K562 (cell line): Measurements from ENCODE around the gene PTPN7. TPM values are rescaled to one million over a fixed set of nuclear protein-coding genes. Genes with fewer than 3 reads are reported as not detected.

Experiments used
- CHD4 ChIP-seq: fragments of 200-600 bp; sonication (generic); IDR thresholded peaks from 3 replicates; pipeline ENCODE4 v1.6.1; 2012; ENCODE audit warnings: low read depth, mild to moderate bottlenecking, mixed read lengths, low read length, inconsistent platforms; ENCODE audit not compliant: insufficient read depth, insufficient replicate concordance, poor library complexity, severe bottlenecking
- CHD7 ChIP-seq: fragments of 200-600 bp; sonication (generic); IDR thresholded peaks from one replicate; pipeline ENCODE4 v1.6.1; 2012; ENCODE audit warnings: mild to moderate bottlenecking, low read depth, low read length, inconsistent platforms
- FIP1L1 ChIP-seq: fragments of 200-400 bp; formaldehyde crosslinking; IDR thresholded peaks from 2 replicates; pipeline ENCODE4 v1.6.1; 2018; ENCODE audit warnings: mild to moderate bottlenecking, low read depth, low read length; ENCODE audit not compliant: poor library complexity, severe bottlenecking
- NFE2L1 ChIP-seq: fragments of 450-650 bp; IDR thresholded peaks from 2 replicates; pipeline ENCODE4 v1.6.1; 2016; ENCODE audit warnings: missing genetic modification characterization, low read depth, mild to moderate bottlenecking, missing compliant biosample characterization, moderate library complexity, borderline replicate concordance
- NUFIP1 ChIP-seq: fragments of 450-650 bp; IDR thresholded peaks from 2 replicates; pipeline ENCODE4 v1.6.1; 2018; ENCODE audit not compliant: partially characterized antibody
- RBM25 ChIP-seq: fragments of 200-400 bp; formaldehyde crosslinking; IDR thresholded peaks from 2 replicates; pipeline ENCODE4 v1.6.1; 2018; ENCODE audit warnings: low read length, low read depth, moderate library complexity; ENCODE audit not compliant: severe bottlenecking
- THRB ChIP-seq: fragments of 450-650 bp; formaldehyde crosslinking; conservative IDR thresholded peaks from 2 replicates; pipeline ENCODE4 v1.4.0; 2022; ENCODE audit warnings: mild to moderate bottlenecking, missing genetic modification characterization
- XRCC4 ChIP-seq: IDR thresholded peaks from one replicate; pipeline ENCODE4 v1.6.1; 2011; ENCODE audit not compliant: insufficient read depth, insufficient read length; ENCODE audit errors: extremely low read depth
- ZFP30 ChIP-seq: fragments of 250-450 bp; sonication (Bioruptor Pico); IDR thresholded peaks from 2 replicates; pipeline ENCODE4 v1.8.0; 2022; ENCODE audit warnings: moderate library complexity, mild to moderate bottlenecking, inconsistent platforms, borderline replicate concordance
- ZNF121 ChIP-seq: sonication (generic); formaldehyde crosslinking; conservative IDR thresholded peaks from 2 replicates; pipeline ENCODE4 v1.8.0; 2022; ENCODE audit warnings: missing genetic modification reagents
- ZNF263 ChIP-seq: sonication (generic); formaldehyde crosslinking; IDR thresholded peaks from 2 replicates; pipeline ENCODE4 v1.8.0; 2022; ENCODE audit warnings: mild to moderate bottlenecking, missing genetic modification reagents, borderline replicate concordance
- ZNF274 ChIP-seq: IDR thresholded peaks from 2 replicates; pipeline ENCODE4 v1.6.1; 2011; ENCODE audit warnings: low read depth, mild to moderate bottlenecking, low read length, moderate library complexity, borderline replicate concordance
- ZNF561 ChIP-seq: fragments of 450-650 bp; formaldehyde crosslinking; conservative IDR thresholded peaks from 2 replicates; pipeline ENCODE4 v1.4.0; 2020; ENCODE audit warnings: mild to moderate bottlenecking, moderate library complexity
- ZNF668 ChIP-seq: fragments of 250-450 bp; sonication (Bioruptor Pico); IDR thresholded peaks from 2 replicates; pipeline ENCODE4 v1.8.0; 2022; ENCODE audit warnings: mild to moderate bottlenecking, inconsistent platforms
- polyA plus RNA-seq, 8 experiments: library from polyadenylated mRNA; depleted of rRNA in 4 of 8; stranded (reverse) in 5 of 8; unstranded in 3 of 8; fragments of >200 nt; fragmentation: Nextera tagmentation in 2 of 8; fragmentation: Illumina TruSeq in 1 of 8; extraction: Ambion mirVana in 2 of 8; extraction: Trizol in 1 of 8; gene quantifications; 2 replicates each; pipeline versions ENCODE4 v1.2.1 to v1.2.3, GENCODE V29; 2011 to 2014; ENCODE audit warnings: inconsistent platforms in 1 of 8, missing spikeins in 1 of 8
- total RNA-seq, 7 experiments: library from RNA; depleted of rRNA in 6 of 7; stranded (reverse); fragments of >200 nt in 6 of 7; fragmentation: Illumina TruSeq in 2 of 7; extraction: Trizol in 2 of 7; gene quantifications; 2 replicates each; pipeline versions ENCODE4 v1.2.1 to v1.2.3, GENCODE V29; 2011 to 2021; ENCODE audit warnings: low replicate concordance in 1 of 7

Gene PTPN7
- total and polyA plus RNA-seq, 9 of the 15 experiments (the other 6 are each of a cell fraction or from before 2014, with no cell fraction given): 18.7 to 144 (median 120) TPM

- TF ChIP-seq CHD7 (no peak), ZNF121 (CRISPR knock-in tag) (no peak), ZNF668 (CRISPR knock-in tag) (peak; percentile 27; the same call in 1 of the 2 replicates), THRB (CRISPR knock-in tag) (no peak), NUFIP1 (no peak), CHD4 (no peak), ZNF274 (no peak), RBM25 (no peak), ZFP30 (CRISPR knock-in tag) (no peak), FIP1L1 (no peak), XRCC4 (no peak), ZNF263 (0 out of 2 replicates have a peak, but pooled peaks have one; percentile 15), NFE2L1 (no peak), ZNF561 (no peak)
Measured at GRCh38 chr1:202164271-202165037, 4.1 kb upstream of the PTPN7 start (continued).
